Nephron (organoid): ENCODE data around the gene CAV2.

Experiments
- H3K27ac Mint-ChIP-seq, 3 experiments: 2 replicates each; pipeline ENCODE4 v1.8.0; 2020; ENCODE audit warnings: mixed read lengths in 3 of 3, mild to moderate bottlenecking in 2 of 3, moderate library complexity in 1 of 3
- H3K27me3 Mint-ChIP-seq: 2 replicates; pipeline ENCODE4 v1.8.0; 2021; ENCODE audit warnings: low read depth, mild to moderate bottlenecking, moderate library complexity, mixed read lengths
- H3K36me3 Mint-ChIP-seq: 2 replicates; pipeline ENCODE4 v1.8.0; 2020; ENCODE audit warnings: low read depth, mixed read lengths
- H3K4me1 Mint-ChIP-seq: 2 replicates; pipeline ENCODE4 v1.8.0; 2020; ENCODE audit warnings: mixed read lengths
- H3K4me3 Mint-ChIP-seq, 3 experiments: 2 replicates each; pipeline ENCODE4 v1.8.0; 2020; ENCODE audit warnings: mild to moderate bottlenecking in 3 of 3, mixed read lengths in 3 of 3, moderate library complexity in 2 of 3
- H3K9me3 Mint-ChIP-seq: 2 replicates; pipeline ENCODE4 v1.8.0; 2020; ENCODE audit warnings: mixed read lengths
- CTCF ChIP-seq, 3 experiments: fragments of 200-600 bp; sonication (generic); IDR thresholded peaks; one replicate each; pipeline ENCODE4 v1.5.0; 2021; ENCODE audit warnings: antibody characterized with exemption in 3 of 3; ENCODE audit not compliant: unreplicated experiment in 3 of 3

The CAV2 gene

GRCh38 chr7:116491887-116492653, 7.5 kb upstream of the CAV2 start:
- peaks cover 5% of the 10 kb centered on the region for H3K27me3 Mint-ChIP-seq

DNA sequence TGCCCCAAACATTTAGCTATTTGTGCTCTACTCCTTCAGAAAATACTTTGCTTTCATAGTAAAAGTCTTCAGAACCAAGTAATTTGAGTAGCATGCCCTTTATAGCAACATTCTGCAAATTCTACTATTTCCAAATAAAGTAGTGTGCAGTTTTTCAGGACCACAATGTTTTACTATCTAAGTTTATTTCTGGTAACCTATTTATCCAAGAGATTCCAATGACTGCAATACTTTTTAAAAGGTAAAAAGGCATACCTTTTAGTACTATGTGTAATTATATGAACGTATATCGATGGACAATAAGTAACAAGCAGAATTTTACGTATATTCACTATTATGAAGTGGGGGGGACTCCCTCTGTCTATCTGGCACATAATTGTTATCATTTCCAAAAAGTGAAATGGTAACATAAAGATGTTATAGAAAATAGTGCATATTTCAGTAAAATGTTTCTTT, 6.9 kb upstream of the CAV2 start:
- Mint-ChIP-seq H3K27ac (no peak overlapping the region), H3K27me3 (peaks cover 5% of the 10 kb centered on the region), H3K4me1 (peaks cover 10% of the 10 kb centered on the region), H3K9me3 (no peaks in the 10 kb centered on the region), H3K4me3 (no peak overlapping the region), H3K36me3 (no peaks in the 10 kb centered on the region)
- TF ChIP-seq CTCF (IDR thresholded peaks at IDR 0.05; ENCODE audit: unreplicated experiment in 3 of 3): no peak

More at GRCh38 chr7:116491887-116492653, 7.5 kb upstream of the CAV2 start:
- no peak for TF ChIP-seq CTCF (IDR thresholded peaks at IDR 0.05; ENCODE audit: unreplicated experiment in 3 of 3)
- Mint-ChIP-seq H3K36me3 (no peaks in the 10 kb centered on the region), H3K27ac (no peak overlapping the region), H3K9me3 (no peaks in the 10 kb centered on the region), H3K4me1 (peaks cover 10% of the 10 kb centered on the region), H3K4me3 (no peak overlapping the region)

DNA sequence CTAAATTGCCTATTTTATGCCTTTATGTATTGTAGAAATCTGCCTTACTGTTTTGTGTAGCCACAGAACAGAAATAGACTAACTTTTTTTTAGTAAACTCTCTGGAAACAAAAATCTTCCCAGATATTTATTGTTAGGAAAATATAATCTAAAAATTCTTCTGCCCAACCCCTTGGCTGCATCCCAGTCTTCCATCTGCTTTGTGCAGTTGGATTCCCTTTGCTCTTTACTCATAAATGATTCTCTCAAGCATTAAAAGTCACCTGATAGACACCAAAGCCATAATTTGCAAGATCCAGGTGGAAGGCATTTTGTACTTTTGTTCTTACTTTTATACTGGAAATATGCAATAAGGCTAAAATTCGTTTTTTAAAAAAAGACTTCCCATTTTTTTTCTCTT, 6.1 kb upstream of the CAV2 start:
- H3K4me1 Mint-ChIP-seq: peaks cover 10% of the 10 kb centered on the region
- TF ChIP-seq CTCF (IDR thresholded peaks at IDR 0.05; ENCODE audit: unreplicated experiment in 3 of 3): no peak
- peaks cover 9% of the 10 kb centered on the region for H3K27me3 Mint-ChIP-seq
- H3K9me3 Mint-ChIP-seq: no peaks in the 10 kb centered on the region
- H3K36me3 Mint-ChIP-seq: no peaks in the 10 kb centered on the region
- H3K27ac Mint-ChIP-seq: no peak overlapping the region
- no peak overlapping the region for H3K4me3 Mint-ChIP-seq

GRCh38 chr7:116494472-116494871, 5.1 kb upstream of the CAV2 start:
- H3K27me3 Mint-ChIP-seq: peaks cover 17% of the 10 kb centered on the region
- peaks cover 2% of the 10 kb centered on the region for H3K9me3 Mint-ChIP-seq
- H3K4me1 Mint-ChIP-seq: peaks cover 10% of the 10 kb centered on the region
- no peak overlapping the region for H3K4me3 Mint-ChIP-seq
- no peak overlapping the region for H3K27ac Mint-ChIP-seq
- TF ChIP-seq CTCF (IDR thresholded peaks at IDR 0.05; ENCODE audit: unreplicated experiment in 3 of 3): no peak
- peaks cover 3% of the 10 kb centered on the region for H3K36me3 Mint-ChIP-seq

GRCh38 chr7:116495736-116496135, 3.8 kb upstream of the CAV2 start:
- H3K36me3 Mint-ChIP-seq: peaks cover 3% of the 10 kb centered on the region
- peaks cover 2% of the 10 kb centered on the region for H3K9me3 Mint-ChIP-seq
- no peak overlapping the region for H3K4me3 Mint-ChIP-seq
- no peak overlapping the region for H3K27ac Mint-ChIP-seq
- H3K4me1 Mint-ChIP-seq: peaks cover 16% of the 10 kb centered on the region
- TF ChIP-seq CTCF (IDR thresholded peaks at IDR 0.05; ENCODE audit: unreplicated experiment in 3 of 3): no peak
- peaks cover 25% of the 10 kb centered on the region for H3K27me3 Mint-ChIP-seq

DNA sequence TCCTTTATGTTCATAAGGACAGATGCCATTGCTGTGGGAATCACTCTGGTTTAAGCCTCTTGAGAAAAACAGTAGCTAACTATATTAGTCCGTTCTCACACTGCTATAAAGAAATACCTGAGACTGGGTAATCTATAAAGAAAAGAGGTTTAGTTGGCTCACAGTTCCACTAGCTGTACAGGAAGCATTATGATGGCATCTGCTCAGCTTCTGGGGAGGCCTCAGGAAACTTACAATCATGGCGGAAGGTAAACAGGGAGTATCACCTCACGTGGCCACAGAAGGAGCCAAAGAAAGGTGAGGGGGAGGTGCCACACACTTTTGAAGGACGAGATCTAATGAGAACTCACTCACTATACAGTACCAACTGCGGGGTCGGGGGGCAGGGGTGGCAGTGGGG, 2.9 kb upstream of the CAV2 start:
- peaks cover 3% of the 10 kb centered on the region for H3K36me3 Mint-ChIP-seq
- peaks cover 2% of the 10 kb centered on the region for H3K9me3 Mint-ChIP-seq
- H3K27ac Mint-ChIP-seq: no peak overlapping the region
- no peak overlapping the region for H3K4me3 Mint-ChIP-seq
- H3K27me3 Mint-ChIP-seq: peaks cover 35% of the 10 kb centered on the region
- peaks cover 13% of the 10 kb centered on the region for H3K4me1 Mint-ChIP-seq
- no peak for TF ChIP-seq CTCF (IDR thresholded peaks at IDR 0.05; ENCODE audit: unreplicated experiment in 3 of 3)
